RWPE2 (cell line): ENCODE measurements around the gene CACNA2D1.

Experiments used
- ATAC-seq: fragments of 200-7000 bp; cut with Tn5 transposase; 3 replicates; pipeline ENCODE4 v1.9.1; 2021; ENCODE audit warnings: low read depth
- DNase-seq: peaks from one replicate; pipeline ENCODE4 v3.0.0-alpha.2; 2020; ENCODE audit warnings: low spot score
- H3K27ac ChIP-seq: fragments of 450-650 bp; 2 replicates; pipeline ENCODE4 v1.5.1; 2017; ENCODE audit warnings: mild to moderate bottlenecking; ENCODE audit not compliant: poor library complexity, severe bottlenecking
- H3K27me3 ChIP-seq: fragments of 250-450 bp; sonication (Bioruptor Pico); 2 replicates; pipeline ENCODE4 v1.5.1; 2021; ENCODE audit warnings: mild to moderate bottlenecking, moderate library complexity; ENCODE audit not compliant: insufficient read depth, poor library complexity, severe bottlenecking
- H3K36me3 ChIP-seq: fragments of 250-450 bp; sonication (Bioruptor Pico); 2 replicates; pipeline ENCODE4 v1.5.1; 2020; ENCODE audit warnings: low read depth, mild to moderate bottlenecking, moderate library complexity
- H3K4me1 ChIP-seq: fragments of 250-450 bp; sonication (Bioruptor Pico); 2 replicates; pipeline ENCODE4 v1.5.1; 2021; ENCODE audit warnings: mild to moderate bottlenecking, moderate library complexity; ENCODE audit not compliant: insufficient read depth, poor library complexity, severe bottlenecking
- H3K4me3 ChIP-seq: fragments of 250-450 bp; sonication (Bioruptor Pico); 2 replicates; pipeline ENCODE4 v1.5.1; 2021; ENCODE audit warnings: mild to moderate bottlenecking, moderate library complexity; ENCODE audit not compliant: severe bottlenecking
- H3K9me3 ChIP-seq: fragments of 250-450 bp; sonication (Bioruptor Pico); 2 replicates; pipeline ENCODE4 v1.5.1; 2021; ENCODE audit warnings: mild to moderate bottlenecking, moderate library complexity; ENCODE audit not compliant: severe bottlenecking
- CTCF ChIP-seq: fragments of 450-650 bp; IDR thresholded peaks from one replicate; pipeline ENCODE4 v1.5.1; 2017; ENCODE audit warnings: mild to moderate bottlenecking, moderate library complexity; ENCODE audit not compliant: poor library complexity, severe bottlenecking

CACNA2D1 gene

GRCh38 chr7:82323806-82324205 lies 119.8 kb downstream of the CACNA2D1 start:
- ATAC-seq (no peak), DNase-seq (no peak)
- H3K4me3 ChIP-seq: no peak overlapping the region
- no peak for TF ChIP-seq CTCF
- no peaks in the 10 kb centered on the region for H3K9me3 ChIP-seq
- H3K4me1 ChIP-seq: no peaks in the 10 kb centered on the region
- no peak overlapping the region for H3K27ac ChIP-seq
- H3K27me3 ChIP-seq: no peaks in the 10 kb centered on the region
- no peaks in the 10 kb centered on the region for H3K36me3 ChIP-seq

GRCh38 chr7:82319674-82320118 lies 123.9 kb downstream of the CACNA2D1 start:
- no peaks in the 10 kb centered on the region for H3K27me3 ChIP-seq
- H3K9me3 ChIP-seq: no peaks in the 10 kb centered on the region
- TF ChIP-seq CTCF: no peak
- no peaks in the 10 kb centered on the region for H3K4me1 ChIP-seq
- no peak overlapping the region for H3K4me3 ChIP-seq
- no peaks in the 10 kb centered on the region for H3K36me3 ChIP-seq
- no peak for DNase-seq
- no peak for ATAC-seq
- H3K27ac ChIP-seq: no peak overlapping the region

GRCh38 chr7:82318786-82319185 lies 124.8 kb downstream of the CACNA2D1 start:
- Histone ChIP-seq H3K36me3 (no peaks in the 10 kb centered on the region), H3K4me1 (no peaks in the 10 kb centered on the region), H3K27ac (no peak overlapping the region), H3K9me3 (no peaks in the 10 kb centered on the region), H3K27me3 (no peaks in the 10 kb centered on the region), H3K4me3 (no peak overlapping the region)
- no peak for TF ChIP-seq CTCF
- no peak for DNase-seq
- ATAC-seq: no peak

DNA sequence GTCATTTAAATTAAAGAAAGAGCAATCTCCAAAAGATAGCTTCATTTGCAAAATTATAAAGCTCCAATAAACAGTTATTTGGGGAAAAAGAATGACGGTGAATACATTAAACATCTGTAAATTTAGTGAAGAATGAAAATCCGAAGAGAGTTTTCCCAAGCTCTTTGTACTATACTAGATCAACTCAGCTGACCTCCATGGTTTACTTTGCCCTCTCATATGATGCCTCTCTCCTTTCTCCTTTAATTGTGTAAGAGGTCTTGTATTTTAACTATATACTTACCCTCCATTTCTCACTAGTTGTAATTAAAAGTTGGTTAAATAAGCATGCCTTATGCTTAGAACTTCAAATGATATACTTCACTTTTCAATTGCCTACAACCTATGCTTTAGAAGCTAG lies 125.8 kb downstream of the CACNA2D1 start:
- no peaks in the 10 kb centered on the region for H3K36me3 ChIP-seq
- no peak for DNase-seq
- H3K27me3 ChIP-seq: no peaks in the 10 kb centered on the region
- no peak for TF ChIP-seq CTCF
- no peaks in the 10 kb centered on the region for H3K4me1 ChIP-seq
- ATAC-seq: no peak
- H3K9me3 ChIP-seq: no peaks in the 10 kb centered on the region
- no peak overlapping the region for H3K27ac ChIP-seq
- no peak overlapping the region for H3K4me3 ChIP-seq

DNA sequence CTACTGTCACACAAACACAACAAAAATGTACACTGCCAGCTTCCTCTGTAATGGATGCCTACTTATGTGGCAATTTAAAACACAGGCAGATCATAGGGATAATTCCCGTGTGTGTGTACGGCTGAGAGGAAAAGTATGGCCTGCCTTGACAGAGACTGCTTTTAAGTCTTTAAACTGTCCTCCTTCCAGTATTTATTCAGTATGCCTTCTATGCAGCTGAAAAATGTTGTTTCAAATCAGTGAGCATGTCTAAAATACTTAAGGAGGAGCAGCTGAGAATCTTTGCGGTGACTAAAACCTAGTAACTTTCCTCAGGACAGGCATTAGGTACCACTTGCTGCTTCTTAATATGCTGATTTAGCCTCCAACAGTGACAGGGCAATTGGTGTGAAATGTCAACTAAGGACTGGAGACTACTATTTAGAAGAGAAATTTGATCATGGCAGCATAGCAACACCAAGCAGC lies 126.3 kb downstream of the CACNA2D1 start:
- ATAC-seq: no peak
- H3K27ac ChIP-seq: no peak overlapping the region

More for the DNA sequence above, 126.3 kb downstream of the CACNA2D1 start:
- Histone ChIP-seq H3K9me3 (no peaks in the 10 kb centered on the region), H3K4me1 (no peaks in the 10 kb centered on the region), H3K36me3 (no peaks in the 10 kb centered on the region), H3K4me3 (no peak overlapping the region), H3K27me3 (no peaks in the 10 kb centered on the region)
- no peak for DNase-seq
- TF ChIP-seq CTCF: no peak
